OCI-LY7 (cell line): ENCODE data around the gene VPS13C.

Experiments used
- EZH2phosphoT487 ChIP-seq: fragments of 200-600 bp; sonication (generic); IDR thresholded peaks from 2 replicates; pipeline ENCODE4 v1.6.1; 2018; ENCODE audit warnings: low read depth, borderline replicate concordance, mild to moderate bottlenecking, mixed run types, antibody characterized with exemption, low read length, moderate library complexity, mixed read lengths
- TF ChIP-seq, protein P1 (sequence below): fragments of 200-600 bp; sonication (generic); conservative IDR thresholded peaks from 2 replicates; pipeline ENCODE4 v1.5.1; 2014; ENCODE audit warnings: mild to moderate bottlenecking, antibody characterized with exemption, low read length, moderate library complexity, mixed read lengths

DNA sequence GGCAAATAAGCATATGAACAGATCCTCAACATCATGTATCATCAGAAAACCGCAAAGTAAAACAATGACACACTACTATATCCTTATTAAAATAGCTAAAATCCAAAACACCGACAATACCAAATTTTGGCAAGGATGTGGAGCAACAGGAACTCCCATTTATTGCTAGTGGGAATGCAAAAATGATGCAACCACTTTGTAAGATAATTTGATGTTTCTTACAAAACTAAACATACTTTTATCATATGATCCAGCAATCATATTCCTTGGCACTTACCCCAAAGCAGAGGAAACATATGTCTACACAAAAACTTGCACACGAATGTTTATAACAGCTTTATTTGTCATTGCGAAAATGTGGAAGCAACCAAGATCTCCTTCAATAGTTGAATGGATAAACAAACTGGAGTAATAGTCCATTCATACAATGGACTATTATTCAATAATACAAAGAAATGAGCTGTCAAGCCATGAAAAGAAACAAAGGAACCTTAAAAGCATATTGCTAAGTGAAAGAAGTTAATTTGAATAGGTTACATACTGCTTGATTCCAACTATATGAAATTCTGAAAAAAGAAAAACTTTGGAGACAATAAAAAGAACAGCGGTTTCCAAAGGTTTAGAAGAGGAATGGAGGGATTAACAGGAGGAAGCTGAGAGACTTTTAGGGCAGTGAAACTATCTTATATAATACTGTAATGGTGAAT, 172.0 kb downstream of the VPS13C start:
- TF ChIP-seq, protein P1, sequence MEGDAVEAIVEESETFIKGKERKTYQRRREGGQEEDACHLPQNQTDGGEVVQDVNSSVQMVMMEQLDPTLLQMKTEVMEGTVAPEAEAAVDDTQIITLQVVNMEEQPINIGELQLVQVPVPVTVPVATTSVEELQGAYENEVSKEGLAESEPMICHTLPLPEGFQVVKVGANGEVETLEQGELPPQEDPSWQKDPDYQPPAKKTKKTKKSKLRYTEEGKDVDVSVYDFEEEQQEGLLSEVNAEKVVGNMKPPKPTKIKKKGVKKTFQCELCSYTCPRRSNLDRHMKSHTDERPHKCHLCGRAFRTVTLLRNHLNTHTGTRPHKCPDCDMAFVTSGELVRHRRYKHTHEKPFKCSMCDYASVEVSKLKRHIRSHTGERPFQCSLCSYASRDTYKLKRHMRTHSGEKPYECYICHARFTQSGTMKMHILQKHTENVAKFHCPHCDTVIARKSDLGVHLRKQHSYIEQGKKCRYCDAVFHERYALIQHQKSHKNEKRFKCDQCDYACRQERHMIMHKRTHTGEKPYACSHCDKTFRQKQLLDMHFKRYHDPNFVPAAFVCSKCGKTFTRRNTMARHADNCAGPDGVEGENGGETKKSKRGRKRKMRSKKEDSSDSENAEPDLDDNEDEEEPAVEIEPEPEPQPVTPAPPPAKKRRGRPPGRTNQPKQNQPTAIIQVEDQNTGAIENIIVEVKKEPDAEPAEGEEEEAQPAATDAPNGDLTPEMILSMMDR = no peak
- TF ChIP-seq EZH2phosphoT487 = no peak
